GM19438 (cell line): ENCODE measurements around the gene TEX14.
A peak's percentile ranks its signal among the peaks of the same experiment; 100 is the strongest.
"Not testable (repeated sequence)": the region's sequence is repeated elsewhere in the genome, so short reads cannot be mapped to it uniquely, and the experiment has no call there.

Experiments
- ATAC-seq: cut with Tn5 transposase; IDR thresholded peaks from one replicate; pipeline ENCODE4 v1.9.1; 2021; ENCODE audit warnings: low read depth; ENCODE audit not compliant: unreplicated experiment

The TEX14 gene

GRCh38 chr17:58568044-58568799 is 123.6 kb downstream of the TEX14 start:
- no peak for ATAC-seq

DNA sequence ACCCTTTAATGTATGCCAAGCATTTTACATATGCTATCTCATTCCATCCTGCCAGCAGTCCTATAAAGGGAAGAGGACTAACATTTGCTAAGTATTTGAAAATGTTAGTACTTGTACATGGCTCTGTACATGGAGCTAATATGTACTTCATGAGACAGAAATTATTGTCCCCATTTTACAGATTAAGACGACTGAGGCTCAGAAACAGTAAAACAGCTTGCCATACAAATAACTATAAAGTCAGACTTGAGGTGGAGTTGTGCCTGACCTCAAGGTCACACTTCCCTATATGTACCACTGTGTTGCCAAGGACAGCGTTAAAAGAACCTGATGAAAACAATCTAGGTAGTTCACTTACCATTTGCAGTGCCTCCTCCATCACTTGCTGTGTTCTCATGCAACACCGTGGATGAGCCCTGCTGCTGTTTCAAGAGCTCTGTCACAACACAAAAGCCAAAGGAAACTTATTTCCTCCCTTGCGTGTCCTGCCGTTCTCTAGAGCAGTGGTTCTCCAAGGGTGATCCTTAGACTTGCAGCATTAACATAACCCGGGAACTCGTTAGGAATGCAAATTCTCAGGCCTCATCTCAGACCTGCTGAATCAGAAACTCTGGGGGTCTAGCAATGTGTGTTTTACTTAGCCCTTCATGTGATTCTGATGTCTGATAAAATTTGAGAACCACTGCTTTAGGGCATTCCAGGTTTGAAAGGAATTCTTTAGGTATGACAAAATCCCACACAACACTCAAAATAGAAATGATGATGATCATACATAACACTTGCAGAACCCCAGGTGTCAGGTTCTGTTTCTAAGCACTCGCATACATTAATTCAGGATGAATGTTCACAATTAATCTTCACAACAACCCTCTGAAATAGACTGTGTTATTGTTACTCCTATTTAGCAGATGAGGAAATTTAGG is 126.2 kb downstream of the TEX14 start:
- no peak for ATAC-seq

GRCh38 chr17:58564971-58565370 is 126.9 kb downstream of the TEX14 start:
- no peak for ATAC-seq

- no peak for ATAC-seq
Measured at GRCh38 chr17:58564243-58564642, 127.6 kb downstream of the TEX14 start.

DNA sequence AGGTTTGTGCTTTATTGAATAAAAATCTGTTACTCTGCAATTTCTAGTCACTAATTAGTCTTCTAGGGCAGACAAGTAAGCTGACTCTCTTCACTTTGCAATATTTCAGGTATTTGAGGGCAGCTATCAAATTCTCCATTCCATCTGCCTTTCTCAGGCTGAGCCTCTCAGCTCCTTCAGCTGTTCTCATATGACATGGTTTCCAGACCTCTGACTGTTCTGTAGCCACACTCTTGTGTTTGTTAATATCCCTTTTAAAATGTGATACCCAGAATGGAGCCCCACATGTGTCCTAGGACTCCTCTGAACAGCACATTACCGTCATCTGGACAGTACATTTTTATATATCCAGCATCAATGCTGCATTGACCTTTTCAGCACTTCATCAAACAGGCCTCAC is 131.3 kb downstream of the TEX14 start:
- ATAC-seq = no peak

DNA sequence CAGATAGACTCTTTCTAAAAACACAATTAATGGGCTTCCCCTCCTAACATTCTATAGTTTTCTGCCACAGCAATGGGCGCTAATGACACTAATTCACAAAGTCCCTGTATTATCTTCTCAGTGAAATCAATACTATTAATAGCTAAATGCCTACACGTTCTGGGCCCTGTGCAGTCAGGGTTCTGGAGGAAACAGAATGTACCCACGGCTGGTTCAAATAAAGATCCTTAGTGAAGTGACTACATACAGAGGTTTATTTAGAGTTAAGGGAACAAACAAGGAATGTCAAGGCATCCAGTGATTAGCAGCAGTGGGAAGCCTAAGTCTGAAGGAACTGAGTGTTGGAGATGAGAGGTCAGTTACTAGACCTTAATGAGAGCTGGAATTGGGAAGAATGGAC is 133.9 kb downstream of the TEX14 start:
- ATAC-seq = no peak

DNA sequence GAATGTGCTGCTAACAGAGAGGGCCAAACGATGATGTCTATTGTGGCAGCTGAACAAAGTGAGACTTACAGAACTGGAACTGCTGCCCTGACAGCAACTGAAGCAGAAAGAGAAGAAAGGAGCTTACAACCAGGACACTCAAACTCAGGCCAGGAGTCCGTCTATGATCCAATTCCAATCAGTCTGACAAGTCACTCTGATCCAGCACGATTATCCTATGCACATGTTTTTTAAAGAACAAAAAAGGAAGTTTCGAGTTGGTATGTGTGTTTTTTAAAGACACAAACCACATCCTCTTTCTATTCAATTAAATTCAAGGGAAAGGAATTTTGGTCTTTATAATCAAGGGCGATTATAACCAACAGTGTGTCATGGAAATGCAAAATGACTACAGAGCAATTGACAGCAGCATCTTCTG is 135.0 kb downstream of the TEX14 start:
- no peak for ATAC-seq

DNA sequence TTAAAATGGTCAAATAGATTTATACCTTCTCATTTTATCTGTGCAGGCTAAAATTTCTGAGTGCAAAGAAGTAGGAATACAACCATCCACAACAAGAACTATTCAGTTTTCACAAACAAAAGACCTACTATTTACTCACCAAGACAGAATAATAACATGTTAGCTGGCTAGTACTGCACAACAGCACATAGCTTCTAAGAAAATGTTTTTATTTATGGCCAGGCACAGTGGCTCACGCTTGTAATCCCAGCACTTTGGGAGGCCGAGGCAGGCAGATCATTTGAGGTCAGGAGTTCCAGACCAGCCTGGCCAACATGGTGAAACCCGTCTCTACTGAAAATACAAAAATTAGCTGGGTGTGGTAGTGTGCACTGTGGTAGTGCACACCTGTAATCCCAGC is 136.7 kb downstream of the TEX14 start:
- ATAC-seq = not testable (repeated sequence)

- ATAC-seq = no peak
Measured at GRCh38 chr17:58541249-58541648, 150.6 kb downstream of the TEX14 start.

DNA sequence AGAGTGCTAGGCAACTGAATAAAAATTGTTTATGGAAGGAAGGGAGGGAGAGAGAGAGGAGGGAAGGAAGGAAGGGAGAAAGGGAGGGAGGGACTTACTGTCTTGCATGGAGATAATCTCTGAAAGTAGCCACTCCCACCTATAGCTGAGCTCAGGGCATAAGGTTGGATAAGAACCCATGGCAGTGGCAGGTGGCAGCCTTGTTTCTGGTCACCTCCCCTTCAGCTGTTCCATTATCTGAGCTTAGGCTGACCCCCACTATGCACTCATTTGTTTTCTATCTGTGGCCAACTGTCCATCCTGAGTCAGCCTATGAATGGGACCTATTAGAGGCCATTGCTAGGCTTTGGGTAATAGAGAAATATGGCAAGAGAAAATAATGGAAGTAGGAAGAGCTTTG is 152.1 kb downstream of the TEX14 start:
- no peak for ATAC-seq

- ATAC-seq = no peak
Measured at GRCh38 chr17:58538811-58539409, 152.9 kb downstream of the TEX14 start.

DNA sequence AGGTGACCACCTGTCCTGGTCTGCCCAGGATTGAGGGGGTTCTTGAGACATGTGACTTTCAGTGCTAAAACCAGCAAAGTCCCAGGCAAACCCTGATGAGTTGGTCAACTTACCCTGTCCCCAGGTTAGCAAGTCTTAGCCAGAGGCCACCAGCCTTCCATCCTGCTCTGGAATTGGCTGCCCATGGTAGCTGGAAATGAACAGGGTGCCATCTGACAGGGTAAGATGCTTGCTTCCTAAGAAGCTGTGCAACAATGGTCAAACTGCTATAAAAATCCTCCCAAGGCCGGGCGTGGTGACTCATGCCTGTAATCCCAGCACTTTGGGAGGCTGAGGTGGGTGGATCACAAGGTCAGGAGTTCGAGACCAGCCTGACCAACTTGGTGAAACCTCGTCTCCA is 154.6 kb downstream of the TEX14 start:
- no peak for ATAC-seq

DNA sequence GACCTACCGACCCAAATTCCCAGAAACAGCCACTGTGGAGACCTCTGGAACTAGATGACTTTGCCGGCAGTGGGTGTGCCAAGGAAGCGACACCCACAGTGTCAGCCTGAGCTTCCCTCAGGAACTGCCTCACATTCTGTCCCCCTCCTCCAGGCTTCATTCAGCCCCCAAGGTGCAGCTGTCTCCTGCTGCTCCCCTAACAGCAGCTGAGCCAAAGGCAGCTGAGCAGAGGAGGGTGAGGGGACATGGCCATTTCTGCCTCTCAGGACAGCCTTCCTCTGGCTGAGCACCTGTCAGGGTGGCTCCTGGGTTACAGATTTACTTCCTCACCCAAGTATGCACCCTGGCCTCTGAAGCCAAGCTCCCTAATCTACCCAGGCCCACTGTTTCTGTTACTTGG is 155.3 kb downstream of the TEX14 start:
- ATAC-seq = no peak

DNA sequence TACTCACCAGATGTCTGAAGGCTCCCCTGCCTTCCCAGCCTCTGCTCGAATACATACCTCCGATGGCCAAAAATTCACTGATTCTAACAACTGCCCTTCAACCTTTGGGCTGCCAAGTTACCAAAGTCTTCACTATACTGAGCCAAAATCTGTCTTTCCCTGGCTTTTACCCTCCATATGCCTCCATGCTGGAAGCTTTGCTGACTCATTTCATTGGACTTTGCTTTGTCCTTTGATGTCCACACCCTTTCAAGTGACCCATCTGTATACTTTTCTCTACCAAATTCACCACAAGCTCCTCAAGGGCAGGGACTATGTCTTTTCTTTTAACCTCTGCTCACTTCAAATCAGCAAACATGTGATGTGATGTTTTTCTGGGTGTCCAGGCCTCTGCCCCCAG is 156.4 kb downstream of the TEX14 start:
- ATAC-seq = no peak

DNA sequence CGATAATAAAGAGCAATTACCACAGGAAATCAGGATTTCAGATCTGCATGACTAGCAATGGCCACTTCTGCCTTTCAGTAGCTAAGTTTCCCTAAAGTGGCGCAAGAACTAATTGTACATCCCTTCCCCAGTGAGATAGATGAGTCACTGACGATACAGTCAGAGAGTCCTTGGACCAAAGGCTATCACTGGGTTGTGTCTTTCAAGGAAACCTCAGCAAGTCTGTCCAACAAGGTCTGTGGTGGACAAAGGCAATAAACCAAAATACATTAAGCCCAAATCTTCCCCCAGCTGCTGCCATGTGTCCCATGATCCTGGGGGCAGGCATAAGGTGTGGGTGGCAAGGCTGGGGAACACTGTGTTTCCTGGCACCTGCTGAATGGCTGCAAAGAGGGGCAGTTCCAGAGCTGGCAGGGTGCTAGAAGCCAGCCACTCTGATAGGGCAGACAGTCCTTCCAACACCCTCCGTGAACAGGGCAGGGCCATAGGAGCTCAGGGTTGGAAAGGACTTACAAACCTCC is 156.9 kb downstream of the TEX14 start:
- no peak for ATAC-seq

DNA sequence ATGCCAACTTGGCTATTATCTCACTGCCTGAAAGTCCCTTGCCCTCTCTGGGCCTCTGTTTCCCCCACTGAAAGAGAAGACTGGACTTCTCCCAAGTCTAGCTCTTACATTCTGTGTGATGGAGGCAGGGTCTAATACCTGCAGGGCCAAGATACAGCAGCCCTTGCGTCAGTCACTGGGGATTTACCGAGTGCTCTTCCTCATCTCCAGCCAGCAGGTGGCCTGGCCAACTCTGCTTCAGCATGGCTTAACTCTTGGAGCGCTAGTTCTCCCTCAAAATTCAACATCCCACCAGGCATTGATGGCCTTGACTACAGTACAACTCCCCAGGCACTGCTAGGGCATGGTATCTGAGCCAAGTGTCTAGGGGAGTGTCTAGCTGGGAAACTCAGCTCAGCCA is 157.5 kb downstream of the TEX14 start:
- ATAC-seq = no peak

GRCh38 chr17:58533616-58534188 is 158.1 kb downstream of the TEX14 start:
- no peak for ATAC-seq

DNA sequence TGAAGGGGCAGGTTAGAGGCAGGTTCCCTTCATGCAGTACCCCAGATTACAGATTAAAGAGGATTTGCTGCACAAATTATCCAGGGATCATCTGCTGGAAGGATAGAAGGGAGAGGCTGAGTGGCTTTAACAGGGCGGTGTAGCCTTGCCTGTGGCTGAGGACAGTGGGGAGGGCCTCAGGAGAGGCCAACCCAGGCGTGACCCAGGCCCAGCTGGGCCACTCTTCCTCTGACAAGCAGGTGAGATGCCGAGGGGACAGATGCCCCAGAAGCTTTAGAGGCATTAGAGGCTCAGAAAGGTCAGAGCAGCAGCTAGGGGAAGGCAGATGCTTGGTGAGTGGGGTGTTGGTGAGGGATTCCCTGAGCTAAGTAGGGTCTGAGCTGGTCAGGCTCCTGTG is 159.3 kb downstream of the TEX14 start:
- ATAC-seq = no peak

DNA sequence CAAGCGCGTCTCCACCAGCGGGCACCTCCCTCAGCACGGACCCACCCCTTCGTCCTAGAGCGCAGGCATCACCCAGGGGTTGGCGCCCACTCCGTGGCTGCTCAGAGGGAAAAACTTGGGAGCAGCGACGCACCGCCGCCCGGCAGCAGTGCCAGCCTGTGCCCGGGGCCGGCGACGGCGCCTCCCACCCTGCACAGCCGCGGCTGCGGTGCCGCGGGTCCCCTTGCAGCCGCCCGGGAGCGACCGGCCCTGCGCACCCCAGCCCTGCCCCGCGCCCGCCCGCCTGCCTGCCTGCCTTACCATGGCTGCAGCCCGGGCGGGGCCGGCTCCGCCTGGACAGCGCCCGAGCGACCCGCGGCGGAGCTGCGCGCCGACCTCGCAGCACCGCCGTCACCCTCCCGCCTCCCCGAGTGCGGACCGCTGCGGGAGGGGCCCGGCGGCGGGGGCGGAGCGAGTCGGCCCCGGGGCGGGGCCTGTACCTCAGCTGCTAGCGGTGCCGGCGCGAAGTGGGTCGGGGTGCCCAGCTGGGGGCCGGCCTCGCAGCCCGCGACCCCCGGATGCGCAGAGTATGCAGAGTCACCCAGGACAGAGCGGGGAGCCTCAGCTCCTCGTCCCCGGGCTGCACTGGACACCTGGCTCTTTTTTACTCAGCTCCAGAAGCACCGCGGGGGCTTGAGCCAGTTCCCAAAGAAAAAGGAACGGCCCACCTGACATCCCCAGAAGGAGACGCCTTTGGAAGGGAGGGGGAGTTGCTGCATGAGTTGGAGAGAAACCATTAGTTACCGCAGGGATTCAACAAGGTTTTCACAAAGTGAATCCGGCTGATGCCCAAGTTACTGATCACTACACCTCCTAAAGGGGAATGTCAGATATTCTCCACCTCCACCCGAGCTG is 159.9 kb downstream of the TEX14 start:
- ATAC-seq = peak; percentile 58

DNA sequence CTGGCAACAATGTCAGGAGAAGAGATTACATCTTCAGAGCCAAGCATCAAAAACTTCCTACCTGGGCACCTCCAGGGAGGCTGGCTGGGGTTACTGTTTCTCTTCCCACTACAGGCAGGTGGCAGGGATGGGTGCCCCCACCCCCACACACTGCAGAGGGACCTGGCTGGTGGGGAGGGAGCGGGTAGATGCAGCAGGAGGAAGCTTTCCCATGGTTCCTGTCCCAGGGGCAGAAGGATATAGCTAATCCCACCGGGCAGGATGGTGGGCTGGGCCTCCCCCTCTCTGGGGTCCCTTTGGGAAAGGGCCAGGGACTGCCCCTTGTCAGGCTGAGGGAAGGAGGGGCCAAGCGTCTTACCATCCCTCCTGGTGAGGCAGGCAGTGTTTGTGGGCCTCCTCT is 160.7 kb downstream of the TEX14 start:
- ATAC-seq = no peak
